Measurements from ENCODE around the gene PAEP.

PAEP gene

DNA sequence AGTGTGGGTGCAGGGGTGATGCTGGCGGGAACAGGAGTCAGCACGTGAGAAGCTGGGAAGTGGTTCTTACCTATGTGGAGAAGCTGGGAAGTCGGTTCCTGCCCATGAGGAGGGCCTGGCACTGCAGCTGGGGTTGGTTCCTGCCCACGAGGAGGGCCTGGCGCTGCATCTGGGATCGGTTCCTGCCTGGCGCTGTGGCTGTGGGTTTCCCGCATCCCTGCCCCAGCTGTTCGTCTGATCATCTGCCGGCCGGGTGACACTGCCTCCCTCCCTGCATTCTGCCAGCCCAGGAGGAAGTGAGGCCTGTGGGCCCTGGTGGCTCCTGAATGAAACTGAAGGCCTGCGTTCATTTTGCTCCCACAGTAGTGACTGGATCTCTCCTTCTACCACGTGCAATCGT, 10.5 kb upstream of the PAEP start:
- no peak for DNase-seq (ENCODE audit: low read depth)

DNA sequence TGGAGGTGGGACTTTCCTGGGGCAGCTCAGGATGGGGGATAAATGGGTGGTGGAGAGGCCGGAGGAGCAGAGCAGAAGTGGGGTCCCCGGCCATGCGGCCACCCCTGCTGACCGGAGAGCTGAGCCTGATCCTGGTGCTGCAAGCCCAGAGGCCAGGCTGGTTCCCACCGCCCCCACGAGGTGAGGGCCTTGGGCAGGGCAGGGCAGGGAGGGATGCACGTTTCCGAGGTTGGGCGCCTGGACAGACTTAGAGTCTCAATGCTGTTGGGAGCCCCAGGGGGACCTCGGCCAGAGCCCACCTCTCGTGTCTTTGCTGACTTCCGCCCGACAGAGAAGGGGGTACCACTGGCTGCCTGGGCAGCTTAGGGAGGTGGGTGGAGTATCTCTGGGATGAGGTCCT, 10.1 kb upstream of the PAEP start:
- no peak for DNase-seq (ENCODE audit: low read depth)

DNA sequence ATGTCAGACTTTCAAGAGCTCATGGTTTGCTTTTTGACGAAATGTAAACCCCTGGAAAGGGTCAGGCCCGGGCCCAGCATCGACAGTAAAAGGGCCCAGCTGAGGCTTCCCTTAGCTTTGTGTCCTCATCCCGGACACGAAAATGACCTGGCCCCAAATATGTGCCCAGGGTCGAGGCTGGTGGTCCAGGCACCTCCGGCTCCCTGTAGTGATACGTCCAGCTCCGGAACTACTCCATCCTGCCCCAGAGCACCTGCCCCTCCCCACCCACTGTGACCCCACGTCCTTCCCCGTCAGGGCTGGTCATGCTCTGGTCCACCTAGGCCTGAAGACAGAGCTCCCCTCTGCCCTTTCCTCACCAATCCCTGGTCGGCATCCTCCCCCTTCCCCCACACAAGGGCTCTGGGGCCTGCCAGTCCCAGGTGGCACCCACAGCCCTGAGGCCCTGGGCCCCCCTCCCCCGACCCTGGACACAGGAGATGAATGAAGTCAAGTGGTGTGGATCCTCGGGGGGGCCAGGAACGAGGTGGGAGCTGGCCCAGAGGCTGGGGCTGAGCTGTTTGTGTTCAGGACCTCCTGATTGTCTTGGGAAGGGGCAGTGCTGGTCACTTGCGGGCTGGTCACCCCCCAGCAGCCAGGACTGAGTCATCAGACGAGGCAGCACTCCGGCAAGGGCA, 9.4 kb upstream of the PAEP start:
- no peak for DNase-seq (ENCODE audit: low read depth)

DNA sequence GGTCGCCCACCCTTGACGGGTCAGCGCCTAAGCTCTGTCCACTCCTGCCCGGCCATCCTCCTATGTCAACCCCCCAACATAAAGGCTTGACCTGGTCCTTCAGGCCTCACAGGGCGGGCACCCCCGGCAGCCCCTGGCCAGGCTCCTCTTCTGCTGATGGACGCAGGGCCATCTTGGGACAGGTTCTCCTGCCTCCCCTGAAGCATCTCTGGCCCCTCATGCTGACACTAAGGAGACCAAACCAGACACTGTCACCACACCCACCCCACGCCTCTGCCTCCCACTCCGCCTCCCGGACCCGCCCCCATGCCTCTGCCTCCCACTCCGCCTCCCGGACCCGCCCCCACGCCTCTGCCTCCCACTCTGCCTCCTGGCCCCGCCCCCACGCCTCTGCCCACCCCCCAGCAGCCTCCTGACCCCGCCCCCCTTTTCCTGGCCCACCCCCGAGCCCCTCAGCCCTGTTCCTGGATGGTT, 8.8 kb upstream of the PAEP start:
- DNase-seq (ENCODE audit: low read depth): no peak

DNA sequence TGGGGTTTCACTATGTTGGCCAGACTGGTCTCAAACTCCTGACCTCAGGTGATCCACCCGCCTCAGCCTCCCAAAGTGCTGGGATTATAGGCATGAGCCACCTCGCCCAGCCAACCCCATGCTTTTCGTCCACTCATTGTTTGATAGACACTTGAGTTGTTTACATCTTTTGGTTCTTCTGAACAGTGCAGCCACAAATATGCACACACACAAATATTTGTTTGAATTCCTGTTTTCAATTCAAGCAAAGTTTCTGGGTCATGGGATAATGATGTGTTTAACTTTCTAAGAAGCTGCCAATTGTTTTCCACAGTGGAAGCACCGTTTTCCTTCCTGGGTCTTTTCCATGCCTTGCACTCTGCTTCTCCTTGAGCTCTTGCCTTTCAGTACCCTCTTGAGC, 6.8 kb upstream of the PAEP start:
- DNase-seq (ENCODE audit: low read depth): peak; percentile 80

DNA sequence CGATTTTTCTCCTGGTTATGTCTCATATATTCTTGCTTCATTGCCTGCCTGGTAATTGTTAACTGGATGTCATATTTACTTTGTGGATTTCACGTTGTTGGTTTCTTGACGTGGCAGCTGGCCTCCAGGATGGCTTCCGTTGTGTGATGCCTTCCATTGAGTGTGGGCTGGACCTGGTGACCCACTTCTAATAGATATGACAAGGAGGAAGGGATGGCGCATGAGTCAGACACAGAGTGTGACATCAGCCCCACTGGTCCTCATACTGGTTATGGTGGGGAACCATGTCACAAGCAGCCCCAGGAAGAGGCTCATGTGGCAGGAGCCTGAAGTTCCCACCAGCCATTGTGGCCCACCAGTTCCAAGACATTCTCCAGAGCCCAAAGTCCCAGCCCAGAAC, 6.4 kb upstream of the PAEP start:
- DNase-seq (ENCODE audit: low read depth): no peak

DNA sequence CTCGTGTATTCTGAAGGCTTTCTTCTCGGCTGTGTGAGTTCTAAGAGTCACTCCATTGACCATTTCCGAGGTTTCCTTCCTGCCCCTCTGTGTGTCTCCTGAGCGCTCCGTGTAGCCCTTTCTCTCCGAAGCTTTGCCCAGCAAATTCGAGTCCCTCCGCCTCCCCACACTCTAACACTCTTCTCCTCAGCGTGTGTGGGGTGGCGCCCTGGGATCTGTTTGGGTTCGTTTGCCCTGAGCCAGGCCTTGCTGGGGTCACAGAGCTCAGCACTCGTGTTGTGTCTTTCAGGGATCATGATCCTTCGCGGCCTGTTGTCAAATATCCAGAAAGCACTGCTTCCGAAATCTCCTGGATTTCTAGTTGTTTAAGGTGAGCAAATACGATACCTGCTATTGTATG, 5.6 kb upstream of the PAEP start:
- no peak for DNase-seq (ENCODE audit: low read depth)

DNA sequence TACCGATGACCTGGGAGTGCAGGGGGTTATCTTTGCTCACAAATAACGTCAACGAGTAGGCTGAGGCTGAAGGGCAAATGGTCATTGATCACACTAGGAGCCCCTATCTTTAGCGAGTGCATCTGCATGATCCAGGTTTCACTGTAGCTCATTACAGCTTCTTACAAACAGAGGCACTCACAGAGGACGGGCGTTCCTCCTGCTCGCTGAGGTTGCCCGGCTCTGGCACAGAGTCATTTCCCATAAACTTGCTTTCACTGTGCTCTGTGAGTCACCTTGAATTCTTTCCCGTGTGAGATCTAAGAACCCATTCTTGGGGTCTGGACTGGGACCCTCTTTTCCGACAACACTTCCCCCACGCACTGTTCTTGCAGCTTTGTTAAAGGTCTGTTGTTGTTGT, 1.9 kb upstream of the PAEP start:
- DNase-seq (ENCODE audit: low read depth): peak; percentile 50

DNA sequence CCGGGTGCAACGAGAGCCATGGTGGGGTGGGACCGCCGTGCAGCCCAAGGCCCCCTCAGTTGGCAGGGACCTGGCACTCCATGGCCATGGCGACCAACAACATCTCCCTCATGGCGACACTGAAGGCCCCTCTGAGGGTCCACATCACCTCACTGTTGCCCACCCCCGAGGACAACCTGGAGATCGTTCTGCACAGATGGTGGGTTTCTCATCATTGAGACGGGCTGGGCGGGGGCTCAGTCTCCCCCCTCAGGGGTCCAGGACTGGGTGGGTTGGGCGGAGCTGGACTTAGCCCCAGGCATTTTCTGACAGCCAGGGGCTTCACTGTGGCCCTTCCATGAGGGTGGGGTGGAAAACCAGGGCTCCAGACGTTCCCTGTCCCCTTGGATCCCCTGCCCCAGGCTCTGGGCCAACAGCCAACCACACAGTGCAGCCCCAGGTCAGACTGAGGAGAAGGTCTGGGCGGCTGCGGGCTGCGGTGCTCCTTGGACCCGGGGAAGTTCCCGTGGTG, 734 bp downstream of the PAEP start:
- no peak for DNase-seq (ENCODE audit: low read depth)

DNA sequence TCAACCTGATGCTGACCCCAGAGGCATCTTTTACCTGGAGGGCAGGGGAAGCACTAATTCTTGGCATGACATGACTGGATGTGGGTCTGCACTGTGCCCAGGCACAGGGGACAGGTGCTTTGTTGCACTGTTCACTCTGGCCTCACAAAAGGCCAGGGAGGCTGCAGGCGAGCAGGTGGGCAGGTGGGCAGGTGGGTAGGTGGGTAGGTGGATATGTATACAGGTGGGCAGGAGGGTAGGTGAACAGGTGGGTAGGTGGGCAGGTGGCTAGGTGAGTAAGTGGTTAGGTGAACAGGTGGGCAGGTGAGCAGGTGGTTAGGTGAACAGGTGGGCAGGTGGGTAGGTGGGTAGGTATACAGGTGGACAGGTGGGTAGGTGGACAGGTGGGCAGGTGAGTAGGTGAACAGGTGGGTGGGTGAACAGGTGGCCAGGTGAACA, 1.5 kb downstream of the PAEP start:
- DNase-seq (ENCODE audit: low read depth): no peak

DNA sequence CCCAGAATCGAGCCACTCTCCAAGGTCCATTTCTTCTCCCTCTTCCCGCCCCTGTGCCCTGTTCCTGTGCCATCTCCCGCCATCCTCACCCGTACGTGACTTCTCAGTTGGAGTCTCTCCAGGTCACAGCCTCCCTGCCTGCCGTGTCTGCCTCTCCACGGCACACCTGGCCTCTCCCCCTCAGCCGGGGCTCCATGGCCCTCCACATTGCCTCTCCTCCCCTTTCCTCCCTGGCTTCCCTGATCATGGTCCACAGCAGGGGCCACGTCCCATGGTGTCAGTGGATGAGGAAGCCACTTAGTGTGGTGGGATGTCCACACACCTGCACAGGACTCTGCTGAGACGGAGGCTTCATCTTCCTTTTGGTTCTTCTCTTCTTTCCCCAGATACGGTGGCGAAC, 2.3 kb downstream of the PAEP start:
- DNase-seq (ENCODE audit: low read depth): no peak

DNA sequence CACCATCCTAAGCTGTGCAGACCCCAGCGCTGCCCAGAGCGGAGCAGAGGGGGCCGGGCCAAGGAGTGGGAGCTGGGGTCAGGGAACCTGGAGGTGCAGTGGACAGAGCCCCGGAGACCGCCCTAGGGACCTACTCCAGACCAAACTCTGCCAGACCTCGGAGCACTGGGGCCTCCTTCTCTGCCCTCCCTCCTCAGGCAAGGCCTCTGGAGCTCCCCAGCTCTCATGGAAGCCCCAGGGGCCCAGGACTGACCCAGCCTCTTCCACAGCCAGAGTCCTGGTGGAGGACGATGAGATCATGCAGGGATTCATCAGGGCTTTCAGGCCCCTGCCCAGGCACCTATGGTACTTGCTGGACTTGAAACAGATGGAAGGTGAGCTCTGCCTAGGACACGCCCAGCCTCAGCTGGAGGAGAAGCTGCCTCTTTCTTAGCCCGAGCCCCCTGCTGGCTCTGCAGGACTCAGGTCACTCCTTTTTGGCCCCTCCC, 3.6 kb downstream of the PAEP start:
- DNase-seq (ENCODE audit: low read depth): no peak

DNA sequence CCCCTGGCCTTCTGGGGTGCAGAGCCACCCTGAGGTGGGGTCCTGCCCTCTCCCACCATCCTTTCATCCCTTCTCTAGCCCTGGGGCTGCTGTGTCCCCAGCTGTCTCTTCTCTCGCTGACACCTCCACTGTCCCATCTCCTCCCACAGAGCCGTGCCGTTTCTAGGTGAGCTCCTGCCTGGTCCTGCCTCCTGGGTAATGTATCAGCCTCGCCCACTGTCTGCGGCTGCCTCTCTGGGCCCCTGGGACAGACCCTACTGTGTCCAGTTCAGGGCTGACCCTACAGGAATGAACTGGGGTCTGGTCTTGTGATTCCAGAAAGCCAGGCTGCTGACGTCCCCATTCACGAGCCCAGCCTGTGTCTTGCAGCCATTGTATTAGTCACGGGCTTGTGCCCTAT, 4.1 kb downstream of the PAEP start:
- no peak for DNase-seq (ENCODE audit: low read depth)

DNA sequence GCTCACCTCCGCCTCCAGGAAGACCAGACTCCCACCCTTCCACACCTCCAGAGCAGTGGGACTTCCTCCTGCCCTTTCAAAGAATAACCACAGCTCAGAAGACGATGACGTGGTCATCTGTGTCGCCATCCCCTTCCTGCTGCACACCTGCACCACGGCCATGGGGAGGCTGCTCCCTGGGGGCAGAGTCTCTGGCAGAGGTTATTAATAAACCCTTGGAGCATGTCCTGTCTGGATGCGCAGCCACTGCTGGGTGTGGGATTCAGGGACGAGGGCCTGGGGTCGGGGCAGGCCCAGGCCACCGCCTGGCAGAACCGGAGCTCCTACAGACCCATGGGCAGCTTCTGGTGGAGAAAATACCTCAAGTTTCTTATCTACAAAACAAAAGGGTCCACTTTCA, 5.0 kb downstream of the PAEP start:
- no peak for DNase-seq (ENCODE audit: low read depth)

DNA sequence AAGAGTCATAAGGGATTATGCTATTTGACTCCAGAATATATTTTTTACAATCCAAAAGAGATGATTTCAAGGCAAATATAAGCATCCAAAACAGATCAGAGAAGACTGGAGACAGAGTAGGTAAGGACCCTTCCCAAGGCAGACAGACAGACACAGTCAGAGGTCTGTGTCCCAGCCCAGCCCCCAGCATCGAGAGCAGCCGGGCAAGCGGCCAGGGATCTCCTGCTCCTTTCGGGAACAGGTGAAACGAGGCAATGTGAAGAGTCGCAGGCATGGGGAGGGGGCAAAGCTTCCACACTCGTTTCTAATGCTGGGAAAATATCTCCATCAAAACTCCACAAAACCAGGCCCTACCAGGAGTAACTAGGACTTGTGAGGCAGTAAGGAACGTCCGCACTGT, 5.8 kb downstream of the PAEP start:
- DNase-seq (ENCODE audit: low read depth): no peak

DNA sequence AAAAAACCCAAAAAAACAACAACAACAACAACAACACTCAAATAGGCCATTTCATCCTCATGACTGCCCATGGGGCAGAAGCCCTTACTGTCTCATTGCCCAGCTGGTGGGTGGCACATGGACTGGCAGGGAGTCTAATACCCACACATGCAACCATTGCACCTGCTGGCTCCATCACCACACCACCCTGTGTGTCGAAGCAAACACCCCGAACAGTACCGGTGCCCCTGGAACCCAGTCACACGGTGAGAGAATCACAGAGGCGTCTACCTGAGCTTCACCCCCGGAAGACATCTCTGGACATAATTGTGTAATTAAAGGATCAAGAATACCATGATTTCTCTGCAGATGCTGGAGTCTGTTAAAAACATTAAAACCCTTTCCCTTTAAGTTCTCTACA, 6.5 kb downstream of the PAEP start:
- no peak for DNase-seq (ENCODE audit: low read depth)

DNA sequence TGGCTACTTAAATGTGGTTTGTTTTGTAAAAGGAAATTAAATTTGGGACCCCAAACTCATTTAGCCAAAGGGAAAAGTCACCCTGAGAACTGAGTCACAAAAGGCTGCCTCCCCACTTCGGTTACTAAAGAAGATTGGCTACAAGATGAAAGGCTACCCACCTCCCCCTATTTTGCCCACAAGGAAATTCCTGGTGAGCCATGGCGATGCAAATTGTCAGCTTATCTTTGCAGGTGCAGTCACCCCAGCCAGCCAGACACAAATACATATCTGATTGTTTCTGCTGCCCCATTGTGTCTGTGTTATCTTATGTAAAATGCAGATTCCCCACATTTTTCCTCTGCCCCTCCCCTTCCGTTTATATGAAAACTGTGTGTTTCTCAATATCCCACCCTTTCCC, 8.9 kb downstream of the PAEP start:
- DNase-seq (ENCODE audit: low read depth): no peak

DNA sequence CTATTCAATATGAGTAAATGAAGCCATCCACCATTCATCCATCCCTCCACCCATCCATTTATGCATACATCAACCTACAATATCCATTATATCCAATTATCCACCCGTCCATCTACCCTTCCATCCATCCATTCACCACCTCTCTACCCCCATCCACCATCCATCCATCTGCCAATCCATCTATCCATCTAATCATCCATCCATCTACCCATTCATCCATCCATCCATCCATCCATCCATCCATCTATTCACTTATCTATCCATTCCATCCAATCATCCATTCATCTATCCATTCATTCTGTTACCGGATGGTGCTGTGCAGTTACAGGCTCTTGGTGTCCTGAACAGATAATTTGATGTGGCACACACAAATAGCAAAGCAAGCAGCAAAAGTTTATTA, 10.7 kb downstream of the PAEP start:
- DNase-seq (ENCODE audit: low read depth): no peak

DNA sequence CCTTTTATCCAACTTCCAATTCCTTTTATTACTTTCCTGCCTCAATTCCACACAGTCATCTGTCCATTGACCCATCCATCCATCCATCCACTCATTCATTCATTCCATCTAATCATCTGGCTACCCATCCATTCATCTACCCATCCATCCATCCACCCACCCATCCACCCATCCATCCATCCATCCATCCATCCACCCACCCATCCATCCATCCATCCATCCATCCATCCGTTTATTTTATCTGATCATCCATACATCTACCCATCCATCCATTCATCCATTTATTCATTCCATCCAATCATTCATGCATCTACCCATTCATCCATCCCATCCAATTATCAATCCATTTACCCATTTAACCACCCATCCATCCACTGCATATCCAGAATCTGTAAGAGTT, 11.6 kb downstream of the PAEP start:
- DNase-seq (ENCODE audit: low read depth): no peak

DNA sequence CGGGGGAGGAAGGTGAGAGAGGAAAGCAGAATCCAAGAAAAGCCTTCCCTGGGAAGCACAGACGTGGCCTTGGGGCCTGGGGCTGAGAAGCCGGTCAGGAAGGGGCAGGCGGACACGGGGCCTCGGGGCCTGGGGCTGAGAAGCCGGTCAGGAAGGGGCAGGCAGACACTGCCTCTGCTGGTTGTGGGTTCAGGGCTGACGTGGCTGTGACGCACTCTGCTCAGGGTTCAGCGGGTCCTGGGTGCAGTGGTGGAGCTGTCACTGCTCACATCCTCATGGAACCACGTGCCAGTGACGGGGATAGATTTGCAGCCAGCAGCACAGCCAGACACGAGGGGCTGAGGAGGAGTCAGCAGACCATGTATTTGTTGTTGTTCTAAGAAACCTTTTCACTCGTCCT, 12.8 kb downstream of the PAEP start:
- DNase-seq (ENCODE audit: low read depth): no peak

DNA sequence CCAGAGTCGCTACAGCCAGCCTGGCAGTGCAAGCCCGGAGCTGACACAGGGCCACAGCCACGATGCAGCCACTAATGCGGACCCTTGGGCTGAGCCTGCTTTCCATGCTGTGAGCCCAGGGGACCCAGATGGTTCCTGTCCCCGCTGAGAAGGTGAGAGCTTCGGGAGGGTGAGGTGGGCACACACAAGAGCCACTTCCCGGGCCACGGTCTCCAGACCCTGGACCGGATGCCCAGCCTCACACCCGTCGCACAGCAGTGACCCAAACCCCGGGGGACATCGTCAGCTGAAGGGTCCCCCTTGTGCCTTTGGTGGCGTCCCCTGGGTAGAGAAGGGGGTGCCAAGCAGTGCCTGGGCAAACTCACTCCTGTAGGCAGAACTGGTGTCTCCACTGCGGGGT, 13.4 kb downstream of the PAEP start:
- DNase-seq (ENCODE audit: low read depth): no peak

DNA sequence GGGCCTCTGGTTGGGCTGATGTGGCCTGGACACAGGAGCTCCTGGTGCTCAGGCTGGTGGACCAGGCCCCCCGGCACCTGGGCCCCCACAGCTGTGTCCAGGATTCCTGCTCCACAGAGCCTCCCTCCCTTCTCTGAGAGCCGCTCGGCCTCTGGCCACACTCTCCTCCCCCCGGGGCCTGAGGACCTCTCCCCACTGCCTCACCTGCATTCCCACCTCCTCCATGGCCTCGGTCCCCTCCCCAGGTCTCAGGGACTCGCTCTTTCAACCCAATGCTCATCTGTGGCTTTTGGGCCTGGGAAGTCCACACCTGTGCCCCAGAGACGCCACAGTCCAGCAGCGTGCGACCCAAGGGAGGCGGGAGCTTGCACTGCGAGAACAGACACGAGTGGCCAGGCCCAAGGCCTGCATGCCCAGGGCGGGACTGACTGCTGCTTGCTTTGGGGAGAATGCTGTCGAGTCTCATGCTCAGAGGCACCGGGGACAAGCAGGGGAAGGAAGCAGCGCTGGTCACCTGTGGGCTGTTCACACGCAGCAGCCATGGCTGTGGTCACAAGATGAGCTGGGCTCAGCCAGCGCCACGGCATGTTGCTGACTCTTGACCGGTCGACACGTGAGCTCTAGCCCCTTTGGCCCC, 14.6 kb downstream of the PAEP start:
- no peak for DNase-seq (ENCODE audit: low read depth)

DNA sequence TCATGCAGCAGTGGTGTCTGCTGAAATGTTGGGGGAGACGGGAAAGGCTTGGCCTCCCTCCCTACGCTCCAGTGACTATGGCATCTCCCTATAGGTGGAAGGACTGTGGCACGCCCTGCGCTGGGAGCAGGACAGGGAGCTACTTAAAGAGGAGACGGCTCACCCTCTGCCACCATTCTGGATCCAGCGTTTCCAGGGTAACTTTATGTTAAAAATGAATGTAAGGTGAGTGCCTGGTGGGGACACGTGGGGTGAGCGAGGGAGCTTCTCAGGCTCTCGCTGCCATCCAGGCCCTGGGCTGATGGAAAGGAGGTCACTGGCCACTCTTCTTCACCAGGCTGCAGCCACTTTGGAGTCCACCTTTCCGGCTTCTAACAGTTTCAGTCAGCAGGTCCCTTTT, 15.7 kb downstream of the PAEP start:
- DNase-seq (ENCODE audit: low read depth): no peak

DNA sequence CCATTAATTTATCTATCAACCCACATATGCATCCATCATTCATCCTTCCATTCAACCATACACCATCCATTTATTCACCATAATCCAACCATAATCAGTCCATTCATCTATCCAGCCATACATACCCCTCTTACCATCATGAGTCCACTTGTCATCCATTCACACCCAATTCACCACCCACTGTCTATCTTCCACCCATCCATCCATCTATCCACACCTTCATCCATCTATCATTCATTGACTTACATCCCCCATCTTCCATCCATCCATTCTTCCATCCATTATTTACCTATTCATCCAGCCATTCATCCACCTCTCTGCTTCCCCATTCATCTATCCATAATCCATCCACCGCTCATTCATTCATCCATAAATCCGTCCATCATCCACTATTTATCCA, 17.8 kb downstream of the PAEP start:
- DNase-seq (ENCODE audit: low read depth): no peak
